SK-N-SH (cell line): ENCODE results near the gene RPL22. TPM values are rescaled to one million over a fixed set of nuclear protein-coding genes. Genes with fewer than 3 reads are reported as not detected.

Source experiments
- CTCF ChIA-PET: fragments of 300-600, 350-600 bp; formaldehyde crosslinking; extraction: SDS; loops from one replicate; lab custom pipeline; 2021; lab: Yijun Ruan, JAX
- POLR2A ChIA-PET: fragments of 350-600 bp; sonication (Branson Sonifier 250); formaldehyde crosslinking; extraction: SDS; loops from one replicate; lab custom pipeline; 2020; ENCODE audit warnings: antibody characterized with exemption, inconsistent platforms; lab: Yijun Ruan, JAX
- DNase-seq: peaks from one replicate; pipeline ENCODE4 v3.0.0; 2012
- H2AFZ ChIP-seq: fragments of 200-600 bp; sonication (generic); 2 replicates; pipeline ENCODE4 v1.8.1; 2016; ENCODE audit warnings: antibody characterized with exemption, mild to moderate bottlenecking, low read depth
- H3F3A ChIP-seq: fragments of 200-600 bp; sonication (generic); replicated peaks from 2 replicates; pipeline ENCODE3; 2016; ENCODE audit warnings: antibody characterized with exemption, mild to moderate bottlenecking; ENCODE audit not compliant: insufficient read depth
- H3K27ac ChIP-seq, 2 experiments: fragments of 200-500 bp in 1 of 2; fragments of 200-600 bp in 1 of 2; sonication (Bioruptor generic) in 1 of 2; sonication (generic), shearing (Covaris generic) in 1 of 2; 2 replicates each; pipeline versions ENCODE4 v1.5.1 to v1.6.1; 2014 to 2016; ENCODE audit warnings: low read depth in 2 of 2, inconsistent platforms in 1 of 2, low read length in 1 of 2, mild to moderate bottlenecking in 1 of 2, mixed read lengths in 1 of 2
- H3K27me3 ChIP-seq: fragments of 200-600 bp; sonication (generic), shearing (Covaris generic); 2 replicates; pipeline ENCODE4 v1.6.1; 2016; ENCODE audit warnings: mixed run types; ENCODE audit not compliant: insufficient read depth
- H3K36me3 ChIP-seq, 2 experiments: fragments of 200-500 bp in 1 of 2; fragments of 200-600 bp in 1 of 2; sonication (Bioruptor generic) in 1 of 2; sonication (generic) in 1 of 2; replicated peaks in 1 of 2; 2 replicates each; pipeline versions ENCODE3 to v1.5.1; 2014 to 2016; ENCODE audit warnings: low read length in 1 of 2, mild to moderate bottlenecking in 1 of 2; ENCODE audit not compliant: insufficient read depth in 2 of 2, control insufficient read depth in 1 of 2
- H3K4me1 ChIP-seq, 2 experiments: fragments of 200-500 bp in 1 of 2; fragments of 200-600 bp in 1 of 2; sonication (Bioruptor generic) in 1 of 2; sonication (generic), shearing (Covaris generic) in 1 of 2; 2 replicates each; pipeline versions ENCODE4 v1.5.1 to v1.6.1; 2014 to 2016; ENCODE audit warnings: low read depth in 1 of 2, low read length in 1 of 2, mixed run types in 1 of 2; ENCODE audit not compliant: insufficient read depth in 2 of 2, control insufficient read depth in 1 of 2
- H3K4me2 ChIP-seq: fragments of 200-600 bp; sonication (generic), shearing (Covaris generic); 2 replicates; pipeline ENCODE4 v1.6.1; 2017; ENCODE audit warnings: mixed run types
- H3K4me3 ChIP-seq, 2 experiments: fragments of 200-500 bp in 1 of 2; fragments of 200-600 bp in 1 of 2; sonication (Bioruptor generic) in 1 of 2; sonication (generic), shearing (Covaris generic) in 1 of 2; 2 replicates each; pipeline versions ENCODE4 v1.5.1 to v1.8.1; 2014 to 2016; ENCODE audit warnings: low read depth in 2 of 2, inconsistent platforms in 1 of 2, low read length in 1 of 2, mild to moderate bottlenecking in 1 of 2, mixed read lengths in 1 of 2, moderate library complexity in 1 of 2
- H3K79me2 ChIP-seq: fragments of 200-600 bp; sonication (generic); 2 replicates; pipeline ENCODE4 v1.8.1; 2017; ENCODE audit warnings: mild to moderate bottlenecking; ENCODE audit not compliant: insufficient read depth
- H3K9ac ChIP-seq: fragments of 200-600 bp; sonication (generic); 2 replicates; pipeline ENCODE4 v1.6.1; 2017; ENCODE audit warnings: mixed run types
- H3K9me2 ChIP-seq: fragments of 200-600 bp; sonication (generic); 2 replicates; pipeline ENCODE4 v1.6.1; 2017; ENCODE audit warnings: mixed run types
- H3K9me3 ChIP-seq: fragments of 200-600 bp; sonication (generic); 2 replicates; pipeline ENCODE4 v1.6.1; 2017; ENCODE audit warnings: mixed run types, mild to moderate bottlenecking, moderate library complexity
- H4K20me1 ChIP-seq: fragments of 200-600 bp; sonication (generic); 2 replicates; pipeline ENCODE4 v1.6.1; 2017; ENCODE audit warnings: mild to moderate bottlenecking, mixed run types; ENCODE audit not compliant: insufficient read depth
- CTCF ChIP-seq: fragments of 200-600 bp; sonication (generic); IDR thresholded peaks from 2 replicates; pipeline ENCODE4 v1.6.1; 2017; ENCODE audit warnings: antibody characterized with exemption, mild to moderate bottlenecking, moderate library complexity
- EZH2phosphoT487 ChIP-seq: fragments of 200-600 bp; sonication (generic); IDR thresholded peaks from 2 replicates; pipeline ENCODE4 v1.6.1; 2017; ENCODE audit warnings: low read depth, mixed run types, mild to moderate bottlenecking, antibody characterized with exemption, moderate library complexity, borderline replicate concordance
- IRF3 ChIP-seq: fragments of 150-350 bp; IDR thresholded peaks from 2 replicates; pipeline ENCODE4 v1.6.1; 2016; ENCODE audit warnings: mild to moderate bottlenecking, low read depth, low read length
- NRF1 ChIP-seq: IDR thresholded peaks from 2 replicates; pipeline ENCODE4 v1.6.1; 2012; ENCODE audit warnings: low read depth, mild to moderate bottlenecking, low read length
- PBX3 ChIP-seq: IDR thresholded peaks from 2 replicates; pipeline ENCODE4; 2012
- RAD21 ChIP-seq: IDR thresholded peaks from 2 replicates; pipeline ENCODE4 v1.6.1; 2012; ENCODE audit warnings: mild to moderate bottlenecking, low read length
- TAF1 ChIP-seq: IDR thresholded peaks from 2 replicates; pipeline ENCODE4 v1.6.1; 2012; ENCODE audit warnings: low read depth, mild to moderate bottlenecking, low read length, moderate library complexity, borderline replicate concordance
- TEAD4 ChIP-seq: IDR thresholded peaks from 2 replicates; pipeline ENCODE4 v1.4.0; 2012; ENCODE audit warnings: mild to moderate bottlenecking, borderline replicate concordance; ENCODE audit not compliant: insufficient read depth
- WGBS: methylation state at CpG from one replicate; pipeline ENCODE4 v1.1.6; 2017; ENCODE audit warnings: low lambda C conversion rate; 5-methylcytosine and 5-hydroxymethylcytosine counted together
- polyA plus RNA-seq, 3 experiments: library from polyadenylated mRNA; depleted of rRNA; stranded (reverse); fragments of >200 nt; gene quantifications; 2 replicates each; pipeline ENCODE4 v1.2.3, GENCODE V29; 2012

RPL22 gene
- polyA plus RNA-seq, 1 of the 3 experiments (the other 2 are of a cell fraction) = 140 TPM

GRCh38 chr1:6180268-6180706 lies 19.1 kb downstream of the RPL22 start, which contains the start of gene CHD5:
TSS of gene CHD5 (minus strand) at chr1:6180321. CDS start at chr1:6180023, 298 bp downstream.
- peaks cover 0 to 6% of the 10 kb centered on the region in 2 experiments; a peak in 1 of 4 replicates for H3K4me1 ChIP-seq
- H3K27me3 ChIP-seq = peaks cover 8% of the 10 kb centered on the region; the same call in 1 of the 2 replicates
- peaks cover 3 to 13% of the 10 kb centered on the region in 2 experiments for H3K36me3 ChIP-seq
- no peak for TF ChIP-seq EZH2phosphoT487
- no peak for TF ChIP-seq TEAD4
- no peak for TF ChIP-seq NRF1
- 0 out of 2 replicates have a peak, but pooled peaks have one; percentile 20 for TF ChIP-seq CTCF
- TF ChIP-seq PBX3 = no peak
- TF ChIP-seq, all 33 proteins: peak for 1
- DNase-seq = peak; percentile 82
- Histone ChIP-seq H3K9me2 (no peaks in the 10 kb centered on the region), H4K20me1 (peaks cover 18% of the 10 kb centered on the region), H3K4me2 (peak within 1 kb of the TSS; percentile 19; the same call in 1 of the 2 replicates), H2AFZ (no peak within 1 kb of the TSS), H3K27ac (no peak within 1 kb of the TSS), H3F3A (peaks cover 17% of the 10 kb centered on the region), H3K4me3 (peak within 1 kb of the TSS in 1 of 2 experiments; percentile 45; a peak in 2 of 4 replicates), H3K9ac (no peak within 1 kb of the TSS), H3K9me3 (no peaks in the 10 kb centered on the region), H3K79me2 (no peaks in the 10 kb centered on the region)
- POLR2A ChIA-PET = no interaction called here
- CTCF ChIA-PET = interaction anchor here (0.9 to 6.0 kb wide), 8 partner anchors 10 to 146 kb away, joined by 3 to 52 read pairs (median 4); partner anchors contain the start of gene RPL22
- no CpG with 5 or more reads among the region's 57 CpGs for WGBS

GRCh38 chr1:6179564-6180175 lies 19.7 kb downstream of the RPL22 start:
- Histone ChIP-seq H4K20me1 (peaks cover 12% of the 10 kb centered on the region), H3F3A (peaks cover 11% of the 10 kb centered on the region), H3K4me1 (peaks cover 0 to 6% of the 10 kb centered on the region in 2 experiments; a peak in 1 of 4 replicates), H3K36me3 (peaks cover 0 to 7% of the 10 kb centered on the region in 2 experiments), H3K4me3 (peak overlapping the region in 1 of 2 experiments; percentile 45; a peak in 2 of 4 replicates), H3K79me2 (no peaks in the 10 kb centered on the region), H3K4me2 (no peak overlapping the region), H3K9ac (no peak overlapping the region), H3K9me3 (no peaks in the 10 kb centered on the region), H3K27me3 (peaks cover 8% of the 10 kb centered on the region; the same call in 1 of the 2 replicates), H3K9me2 (no peaks in the 10 kb centered on the region), H3K27ac (no peak overlapping the region), H2AFZ (no peak overlapping the region)
- peak; percentile 80 for DNase-seq
- TF ChIP-seq TEAD4 (no peak), TAF1 (no peak), RAD21 (no peak), IRF3 (no peak)
- no CpG with 5 or more reads among the region's 92 CpGs for WGBS
- ChIA-PET POLR2A (no interaction called here), CTCF (interaction anchor here (0.7 to 1.8 kb wide), 5 partner anchors 9 to 68 kb away, joined by 3 to 7 read pairs (median 4); no protein-coding TSS in a partner anchor)
